ENCODE results near the gene HSPD1.

DNA sequence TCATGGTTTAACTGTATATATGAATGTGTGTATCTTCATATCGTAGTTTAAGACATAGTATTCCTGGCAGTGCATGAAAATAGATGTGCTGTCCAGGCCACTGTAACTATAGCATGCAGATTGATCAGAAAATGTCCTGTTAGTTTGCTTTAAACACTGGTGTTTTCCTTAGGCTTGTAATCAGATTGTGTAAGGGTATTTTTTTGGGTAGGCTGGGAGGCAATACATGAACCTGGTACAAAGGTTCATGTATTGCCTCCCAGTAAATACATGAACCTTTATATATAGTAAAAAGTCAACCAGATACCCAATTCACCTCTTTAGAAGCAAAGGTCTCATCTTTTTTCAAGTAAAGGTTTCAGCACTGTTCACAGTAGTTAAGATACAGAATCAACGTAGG lies 44.7 kb downstream of the HSPD1 start:
- TF ChIP-seq, protein P1, sequence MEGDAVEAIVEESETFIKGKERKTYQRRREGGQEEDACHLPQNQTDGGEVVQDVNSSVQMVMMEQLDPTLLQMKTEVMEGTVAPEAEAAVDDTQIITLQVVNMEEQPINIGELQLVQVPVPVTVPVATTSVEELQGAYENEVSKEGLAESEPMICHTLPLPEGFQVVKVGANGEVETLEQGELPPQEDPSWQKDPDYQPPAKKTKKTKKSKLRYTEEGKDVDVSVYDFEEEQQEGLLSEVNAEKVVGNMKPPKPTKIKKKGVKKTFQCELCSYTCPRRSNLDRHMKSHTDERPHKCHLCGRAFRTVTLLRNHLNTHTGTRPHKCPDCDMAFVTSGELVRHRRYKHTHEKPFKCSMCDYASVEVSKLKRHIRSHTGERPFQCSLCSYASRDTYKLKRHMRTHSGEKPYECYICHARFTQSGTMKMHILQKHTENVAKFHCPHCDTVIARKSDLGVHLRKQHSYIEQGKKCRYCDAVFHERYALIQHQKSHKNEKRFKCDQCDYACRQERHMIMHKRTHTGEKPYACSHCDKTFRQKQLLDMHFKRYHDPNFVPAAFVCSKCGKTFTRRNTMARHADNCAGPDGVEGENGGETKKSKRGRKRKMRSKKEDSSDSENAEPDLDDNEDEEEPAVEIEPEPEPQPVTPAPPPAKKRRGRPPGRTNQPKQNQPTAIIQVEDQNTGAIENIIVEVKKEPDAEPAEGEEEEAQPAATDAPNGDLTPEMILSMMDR (IDR thresholded peaks at IDR 0.05; ENCODE audit: low read depth, low read length, missing input control), result no peak
- TF ChIP-seq FOXA1 (IDR thresholded peaks at IDR 0.05) (no peak), ATF3 (IDR thresholded peaks at IDR 0.05) (peak; percentile 21), TAF1 (conservative IDR thresholded peaks at IDR 0.05) (no peak), JUND (IDR thresholded peaks at IDR 0.05) (no peak), EGR1 (IDR thresholded peaks at IDR 0.05; ENCODE audit: low read depth in 2 of 2) (no peak), YY1 (IDR thresholded peaks at IDR 0.05) (no peak)
- TF ChIP-seq, protein P2, sequence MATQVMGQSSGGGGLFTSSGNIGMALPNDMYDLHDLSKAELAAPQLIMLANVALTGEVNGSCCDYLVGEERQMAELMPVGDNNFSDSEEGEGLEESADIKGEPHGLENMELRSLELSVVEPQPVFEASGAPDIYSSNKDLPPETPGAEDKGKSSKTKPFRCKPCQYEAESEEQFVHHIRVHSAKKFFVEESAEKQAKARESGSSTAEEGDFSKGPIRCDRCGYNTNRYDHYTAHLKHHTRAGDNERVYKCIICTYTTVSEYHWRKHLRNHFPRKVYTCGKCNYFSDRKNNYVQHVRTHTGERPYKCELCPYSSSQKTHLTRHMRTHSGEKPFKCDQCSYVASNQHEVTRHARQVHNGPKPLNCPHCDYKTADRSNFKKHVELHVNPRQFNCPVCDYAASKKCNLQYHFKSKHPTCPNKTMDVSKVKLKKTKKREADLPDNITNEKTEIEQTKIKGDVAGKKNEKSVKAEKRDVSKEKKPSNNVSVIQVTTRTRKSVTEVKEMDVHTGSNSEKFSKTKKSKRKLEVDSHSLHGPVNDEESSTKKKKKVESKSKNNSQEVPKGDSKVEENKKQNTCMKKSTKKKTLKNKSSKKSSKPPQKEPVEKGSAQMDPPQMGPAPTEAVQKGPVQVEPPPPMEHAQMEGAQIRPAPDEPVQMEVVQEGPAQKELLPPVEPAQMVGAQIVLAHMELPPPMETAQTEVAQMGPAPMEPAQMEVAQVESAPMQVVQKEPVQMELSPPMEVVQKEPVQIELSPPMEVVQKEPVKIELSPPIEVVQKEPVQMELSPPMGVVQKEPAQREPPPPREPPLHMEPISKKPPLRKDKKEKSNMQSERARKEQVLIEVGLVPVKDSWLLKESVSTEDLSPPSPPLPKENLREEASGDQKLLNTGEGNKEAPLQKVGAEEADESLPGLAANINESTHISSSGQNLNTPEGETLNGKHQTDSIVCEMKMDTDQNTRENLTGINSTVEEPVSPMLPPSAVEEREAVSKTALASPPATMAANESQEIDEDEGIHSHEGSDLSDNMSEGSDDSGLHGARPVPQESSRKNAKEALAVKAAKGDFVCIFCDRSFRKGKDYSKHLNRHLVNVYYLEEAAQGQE (IDR thresholded peaks at IDR 0.05), result no peak
